Panc1 (cell line): ENCODE measurements around the gene CEP162.

Experiments used
- POLR2AphosphoS5 ChIP-seq: IDR thresholded peaks from 2 replicates; pipeline ENCODE4 v1.6.1; 2012; ENCODE audit warnings: mild to moderate bottlenecking, low read depth, low read length, moderate library complexity
- SIN3A ChIP-seq: IDR thresholded peaks from 2 replicates; pipeline ENCODE4 v1.6.1; 2012; ENCODE audit warnings: low read depth, mild to moderate bottlenecking, low read length, moderate library complexity, borderline replicate concordance; ENCODE audit not compliant: insufficient read depth
- TF ChIP-seq, protein P1 (sequence below): fragments of 450-650 bp; IDR thresholded peaks from 2 replicates; pipeline ENCODE4 v1.5.1; 2017; ENCODE audit warnings: mild to moderate bottlenecking
- TF ChIP-seq, protein P2 (sequence below), 2 experiments: IDR thresholded peaks; 2 replicates each; pipeline ENCODE4 v1.6.1; 2011 to 2012; ENCODE audit warnings: low read depth in 2 of 2, control low read depth in 1 of 2, low read length in 1 of 2, mild to moderate bottlenecking in 1 of 2, moderate library complexity in 1 of 2; ENCODE audit not compliant: insufficient read depth in 1 of 2

DNA sequence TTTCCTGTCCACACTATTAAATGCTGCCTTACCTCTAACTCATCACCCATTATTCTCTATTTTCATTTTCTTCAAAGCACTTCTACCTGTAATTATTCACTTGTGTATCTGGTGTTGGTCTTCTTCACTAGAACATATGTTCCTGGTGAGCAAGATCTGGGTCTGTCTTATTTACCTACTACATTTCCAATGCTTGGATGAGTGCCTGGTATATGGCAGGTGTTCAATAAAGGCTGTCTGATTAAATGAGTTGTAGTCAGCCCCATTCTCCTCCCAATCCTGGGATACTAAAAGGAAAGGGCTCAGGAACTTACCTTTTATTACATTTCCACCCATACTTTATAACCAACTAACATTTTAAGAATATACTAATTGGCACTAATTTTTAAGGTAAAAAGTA is 61.0 kb downstream of the CEP162 start:
- TF ChIP-seq, protein P1, sequence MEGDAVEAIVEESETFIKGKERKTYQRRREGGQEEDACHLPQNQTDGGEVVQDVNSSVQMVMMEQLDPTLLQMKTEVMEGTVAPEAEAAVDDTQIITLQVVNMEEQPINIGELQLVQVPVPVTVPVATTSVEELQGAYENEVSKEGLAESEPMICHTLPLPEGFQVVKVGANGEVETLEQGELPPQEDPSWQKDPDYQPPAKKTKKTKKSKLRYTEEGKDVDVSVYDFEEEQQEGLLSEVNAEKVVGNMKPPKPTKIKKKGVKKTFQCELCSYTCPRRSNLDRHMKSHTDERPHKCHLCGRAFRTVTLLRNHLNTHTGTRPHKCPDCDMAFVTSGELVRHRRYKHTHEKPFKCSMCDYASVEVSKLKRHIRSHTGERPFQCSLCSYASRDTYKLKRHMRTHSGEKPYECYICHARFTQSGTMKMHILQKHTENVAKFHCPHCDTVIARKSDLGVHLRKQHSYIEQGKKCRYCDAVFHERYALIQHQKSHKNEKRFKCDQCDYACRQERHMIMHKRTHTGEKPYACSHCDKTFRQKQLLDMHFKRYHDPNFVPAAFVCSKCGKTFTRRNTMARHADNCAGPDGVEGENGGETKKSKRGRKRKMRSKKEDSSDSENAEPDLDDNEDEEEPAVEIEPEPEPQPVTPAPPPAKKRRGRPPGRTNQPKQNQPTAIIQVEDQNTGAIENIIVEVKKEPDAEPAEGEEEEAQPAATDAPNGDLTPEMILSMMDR: no peak
- TF ChIP-seq, protein P2, sequence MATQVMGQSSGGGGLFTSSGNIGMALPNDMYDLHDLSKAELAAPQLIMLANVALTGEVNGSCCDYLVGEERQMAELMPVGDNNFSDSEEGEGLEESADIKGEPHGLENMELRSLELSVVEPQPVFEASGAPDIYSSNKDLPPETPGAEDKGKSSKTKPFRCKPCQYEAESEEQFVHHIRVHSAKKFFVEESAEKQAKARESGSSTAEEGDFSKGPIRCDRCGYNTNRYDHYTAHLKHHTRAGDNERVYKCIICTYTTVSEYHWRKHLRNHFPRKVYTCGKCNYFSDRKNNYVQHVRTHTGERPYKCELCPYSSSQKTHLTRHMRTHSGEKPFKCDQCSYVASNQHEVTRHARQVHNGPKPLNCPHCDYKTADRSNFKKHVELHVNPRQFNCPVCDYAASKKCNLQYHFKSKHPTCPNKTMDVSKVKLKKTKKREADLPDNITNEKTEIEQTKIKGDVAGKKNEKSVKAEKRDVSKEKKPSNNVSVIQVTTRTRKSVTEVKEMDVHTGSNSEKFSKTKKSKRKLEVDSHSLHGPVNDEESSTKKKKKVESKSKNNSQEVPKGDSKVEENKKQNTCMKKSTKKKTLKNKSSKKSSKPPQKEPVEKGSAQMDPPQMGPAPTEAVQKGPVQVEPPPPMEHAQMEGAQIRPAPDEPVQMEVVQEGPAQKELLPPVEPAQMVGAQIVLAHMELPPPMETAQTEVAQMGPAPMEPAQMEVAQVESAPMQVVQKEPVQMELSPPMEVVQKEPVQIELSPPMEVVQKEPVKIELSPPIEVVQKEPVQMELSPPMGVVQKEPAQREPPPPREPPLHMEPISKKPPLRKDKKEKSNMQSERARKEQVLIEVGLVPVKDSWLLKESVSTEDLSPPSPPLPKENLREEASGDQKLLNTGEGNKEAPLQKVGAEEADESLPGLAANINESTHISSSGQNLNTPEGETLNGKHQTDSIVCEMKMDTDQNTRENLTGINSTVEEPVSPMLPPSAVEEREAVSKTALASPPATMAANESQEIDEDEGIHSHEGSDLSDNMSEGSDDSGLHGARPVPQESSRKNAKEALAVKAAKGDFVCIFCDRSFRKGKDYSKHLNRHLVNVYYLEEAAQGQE (IDR thresholded peaks at IDR 0.05; ENCODE audit: insufficient read depth in 1 of 2, low read depth in 2 of 2, low read length in 1 of 2): no peak
- TF ChIP-seq SIN3A: no peak
- no peak for TF ChIP-seq POLR2AphosphoS5
